Cardiac septum (tissue), 1 donor: Measurements from ENCODE around the gene IFFO2. TPM values are rescaled to one million over a fixed set of nuclear protein-coding genes. Genes with fewer than 3 reads are reported as not detected.
A peak's percentile ranks its signal among the peaks of the same experiment; 100 is the strongest.

Experiments
- DNase-seq: peaks from one replicate; pipeline ENCODE4 v3.0.0-alpha.2; 2020; ENCODE audit warnings: low spot score
- intact Hi-C: fragments of 100-400 bp; cut with DNase I; formaldehyde crosslinking; loops from one replicate; pipeline ENCODE4 v1.14.0; 2022
- long read RNA-seq: library from polyadenylated mRNA; unstranded; transcript quantifications from one replicate; pipeline ENCODE4 v2.0.0, GENCODE V29; 2021
- total RNA-seq: library from RNA; stranded (reverse); fragmentation: NEBNext Ultra II Directional; extraction: Animal tissue kit (Norgen Biotek cat#: 25700); gene quantifications from one replicate; pipeline ENCODE4 v1.2.1, GENCODE V29; 2021
- donor health status: DM: no; HTN: no; CAD: no.

The IFFO2 gene
- total RNA-seq, result 4.6 TPM
- long read RNA-seq, partial matches to known transcripts, result 0 of 2 reads
- long read RNA-seq, other reads (novel, unspliced or antisense), result 2 of 2 reads

GRCh38 chr1:18956193-18957135, at the start of gene IFFO2:
Gene IFFO2, minus strand, starts transcription at chr1:18956676. Its CDS starts 344 bp downstream, at chr1:18956332.
- peak; percentile 99 for DNase-seq
- intact Hi-C loops, result no loop called here

- DNase-seq, result no peak
- intact Hi-C loops, result no loop called here
These were observed 49.5 kb upstream of the IFFO2 start for GRCh38 chr1:19006000-19006399.

- intact Hi-C loops, result no loop called here
These were observed 47.2 kb upstream of the IFFO2 start for GRCh38 chr1:19003371-19004290.

DNA sequence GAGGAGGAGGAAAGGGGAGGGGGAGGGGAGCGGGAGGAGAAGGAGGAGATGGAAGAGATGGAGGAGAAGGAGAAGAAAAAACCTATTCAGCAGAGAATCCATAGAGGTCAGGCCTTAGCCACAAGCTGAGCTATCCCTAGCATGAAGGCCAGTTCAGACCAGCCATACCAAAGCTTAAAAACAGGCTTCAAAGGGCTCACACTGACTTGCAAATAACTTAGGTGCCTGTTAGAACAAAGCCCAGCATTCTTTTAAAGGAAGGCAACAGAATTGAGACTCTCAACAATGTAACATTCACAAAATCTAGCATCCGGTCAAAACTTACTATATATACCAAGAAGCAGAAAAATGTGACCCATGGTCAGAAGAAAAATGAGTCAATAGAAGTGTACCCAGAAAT, 43.6 kb upstream of the IFFO2 start:
- DNase-seq, result no peak
- intact Hi-C loops, result no loop called here

More at GRCh38 chr1:19003371-19004290, 47.2 kb upstream of the IFFO2 start:
- DNase-seq, result no peak

- DNase-seq, result no peak
- intact Hi-C loops, result no loop called here
These were observed 42.9 kb upstream of the IFFO2 start for GRCh38 chr1:18999359-18999758.

DNA sequence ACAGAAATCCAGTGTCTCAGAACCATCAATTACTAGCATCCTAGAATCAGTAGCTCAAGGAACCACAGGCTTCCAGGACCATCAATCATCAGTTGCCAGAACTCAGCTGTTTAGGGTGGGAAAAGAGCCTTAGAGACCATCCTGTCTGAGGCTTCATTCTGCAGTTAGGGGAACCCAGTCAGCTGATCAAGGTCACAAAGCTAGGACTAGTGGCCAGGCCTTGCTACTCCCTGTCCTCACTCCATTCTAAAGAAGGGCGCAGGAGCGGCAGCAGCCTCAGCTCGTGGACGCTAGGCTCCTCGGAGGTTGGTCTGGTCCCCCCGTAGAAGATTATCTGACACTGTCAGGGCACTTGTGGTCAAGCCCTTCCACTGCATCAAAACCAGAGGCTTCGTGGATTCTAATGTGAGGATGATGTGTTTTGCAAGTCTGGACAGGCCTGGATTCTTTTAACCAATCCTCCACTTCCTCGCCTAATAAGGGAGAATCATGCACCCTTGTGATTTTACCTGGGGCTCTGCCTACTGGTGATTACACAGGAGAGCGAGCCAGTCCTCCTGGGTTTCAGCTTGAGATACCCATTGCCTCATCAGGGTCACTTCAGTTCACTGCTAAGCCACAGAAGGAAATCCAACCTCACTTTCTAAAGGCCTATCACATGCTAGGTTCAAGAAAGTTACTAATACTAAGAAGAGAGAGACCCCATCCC, 41.7 kb upstream of the IFFO2 start:
- DNase-seq, result no peak
- intact Hi-C loops, result no loop called here

GRCh38 chr1:18997508-18997907, 41.0 kb upstream of the IFFO2 start:
- no peak for DNase-seq
- intact Hi-C loops, result no loop called here

GRCh38 chr1:18996548-18997177, 40.2 kb upstream of the IFFO2 start:
- no peak for DNase-seq
- intact Hi-C loops, result no loop called here

DNA sequence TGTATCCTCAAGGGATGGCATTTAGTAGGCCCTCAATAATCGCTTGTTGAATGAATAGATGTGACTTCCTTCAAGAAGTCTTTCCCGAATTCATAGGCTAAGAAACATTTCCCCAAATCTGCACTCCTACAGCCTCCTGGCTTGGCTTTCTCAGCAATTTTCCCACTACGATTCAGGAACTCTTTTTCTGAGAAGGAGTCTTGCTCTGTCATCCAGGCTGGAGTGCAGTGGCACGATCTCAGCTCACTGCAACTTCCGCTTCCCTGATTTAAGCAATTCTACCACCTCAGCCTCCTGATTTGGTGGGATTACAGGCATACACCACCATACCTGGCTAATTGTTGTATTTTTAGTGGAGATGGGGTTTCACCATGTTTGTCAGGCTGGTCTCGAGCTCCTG, 37.9 kb upstream of the IFFO2 start:
- intact Hi-C loops, result no loop called here
- DNase-seq, result no peak

DNA sequence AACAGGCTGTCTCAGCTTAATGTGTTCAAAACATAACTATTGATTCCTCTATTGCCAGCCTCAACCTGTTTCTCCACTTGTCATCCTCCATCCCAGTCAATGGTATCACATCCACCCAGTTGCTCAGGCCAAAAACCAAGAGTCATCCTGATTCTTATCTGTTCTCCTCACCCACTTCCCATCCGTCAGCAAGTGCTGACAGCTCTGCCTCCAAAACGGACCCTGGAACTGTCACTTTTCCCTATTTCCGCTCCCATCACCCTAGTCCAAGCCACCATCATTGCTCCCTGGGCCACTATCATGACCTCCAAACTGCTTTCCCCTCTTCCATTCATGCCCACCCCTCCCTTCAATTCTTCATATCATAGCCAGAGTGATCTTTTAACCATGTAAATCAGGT, 36.2 kb upstream of the IFFO2 start:
- intact Hi-C loops, result no loop called here
- no peak for DNase-seq

GRCh38 chr1:18991585-18991984, 35.1 kb upstream of the IFFO2 start:
- no peak for DNase-seq
- intact Hi-C loops, result no loop called here

- DNase-seq, result no peak
- intact Hi-C loops, result no loop called here
These were observed 33.4 kb upstream of the IFFO2 start for GRCh38 chr1:18989896-18990295.

DNA sequence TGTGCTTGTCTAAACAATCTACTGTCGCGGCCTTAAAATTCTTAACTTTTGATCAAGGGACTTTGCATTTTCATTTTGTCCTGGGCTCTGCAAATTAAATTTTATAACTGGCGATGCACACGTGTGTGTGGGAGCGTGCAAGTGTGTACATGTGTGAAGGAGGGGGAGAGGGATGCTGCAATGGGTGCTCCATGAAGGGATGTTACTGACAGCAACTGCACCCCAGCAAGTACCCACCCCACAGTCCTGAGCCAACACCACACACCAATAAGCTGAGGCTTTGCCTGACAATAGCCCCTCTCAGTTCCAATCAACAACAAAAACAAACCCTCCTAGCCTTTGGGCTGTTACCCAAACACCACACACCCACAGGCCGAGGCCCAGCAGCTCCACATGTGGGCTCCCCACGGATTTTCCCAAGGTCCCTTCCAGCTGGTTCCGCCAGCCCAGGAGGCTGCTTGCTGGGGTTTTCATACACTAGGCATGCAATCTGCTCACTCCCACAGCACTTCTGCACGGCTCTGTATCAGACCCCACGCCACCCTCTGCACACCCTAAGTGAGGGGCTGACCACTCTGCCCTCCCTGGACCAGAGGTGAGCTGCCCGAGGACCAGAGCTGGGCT, 32.8 kb upstream of the IFFO2 start:
- DNase-seq, result no peak
- intact Hi-C loops, result no loop called here

- intact Hi-C loops, result no loop called here
- DNase-seq, result no peak
These were observed 24.8 kb upstream of the IFFO2 start for GRCh38 chr1:18981242-18981641.

GRCh38 chr1:18978706-18979105, 22.2 kb upstream of the IFFO2 start:
- no peak for DNase-seq
- intact Hi-C loops, result no loop called here

DNA sequence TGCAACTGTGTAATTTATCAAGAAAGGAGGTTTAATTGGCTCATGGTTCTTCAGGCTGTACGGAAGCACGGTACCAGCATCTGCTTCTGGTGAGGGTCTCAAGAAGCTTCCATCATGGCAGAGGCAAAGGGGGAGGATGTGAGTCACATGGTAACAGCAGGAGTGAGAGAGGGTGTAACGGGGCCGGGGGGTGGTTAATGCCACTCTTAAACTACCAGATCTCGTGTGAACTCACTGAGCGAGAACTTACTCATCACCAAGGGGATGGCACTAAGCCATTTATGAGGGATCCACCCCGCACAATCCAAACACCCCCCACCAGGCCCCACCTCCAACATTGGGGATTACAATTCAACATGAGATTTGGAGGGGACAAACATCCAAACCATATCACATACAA, 21.0 kb upstream of the IFFO2 start:
- intact Hi-C loops, result no loop called here

DNA sequence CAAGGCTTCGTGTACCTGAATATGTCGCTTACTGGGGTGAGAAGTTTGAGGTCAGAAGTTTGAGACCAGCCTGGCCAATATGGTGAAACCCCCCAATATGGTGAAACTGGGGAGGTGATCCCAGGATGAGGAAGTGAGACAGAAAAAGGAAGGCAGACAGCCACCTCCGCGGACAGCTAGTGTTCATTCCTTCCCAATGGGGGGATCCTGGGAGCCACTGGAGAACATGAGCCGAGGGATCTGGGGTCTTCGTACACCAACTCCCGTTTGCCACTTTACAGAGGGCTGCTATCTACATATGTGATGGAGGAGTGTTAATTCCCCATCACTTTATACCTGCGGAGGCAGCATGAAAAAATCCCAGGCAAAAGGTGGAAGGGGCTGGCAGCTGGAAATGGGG, 19.6 kb upstream of the IFFO2 start:
- intact Hi-C loops, result no loop called here
- no peak for DNase-seq

More for the DNA sequence above, 21.0 kb upstream of the IFFO2 start:
- DNase-seq, result no peak

DNA sequence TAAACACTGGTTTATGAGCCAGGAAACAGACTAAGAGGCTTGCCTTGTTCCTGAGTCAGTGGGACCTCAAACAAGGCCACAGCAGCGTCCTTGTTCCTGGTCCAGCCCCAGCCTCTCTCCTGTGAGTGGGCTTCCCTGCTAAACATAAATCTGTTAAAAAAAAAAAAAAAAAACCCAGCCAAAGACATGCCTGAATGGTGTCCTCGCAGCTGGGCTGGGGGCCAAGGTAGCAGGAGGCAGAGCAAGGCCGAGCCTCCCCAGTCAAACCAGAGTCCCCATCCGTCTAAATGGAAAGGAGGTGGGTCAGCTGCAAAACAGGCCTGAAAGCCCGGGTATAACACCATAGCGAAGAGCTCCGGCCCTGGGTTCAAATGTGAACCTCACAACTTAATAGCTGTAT, 18.1 kb upstream of the IFFO2 start:
- DNase-seq, result no peak
- intact Hi-C loops, result no loop called here

DNA sequence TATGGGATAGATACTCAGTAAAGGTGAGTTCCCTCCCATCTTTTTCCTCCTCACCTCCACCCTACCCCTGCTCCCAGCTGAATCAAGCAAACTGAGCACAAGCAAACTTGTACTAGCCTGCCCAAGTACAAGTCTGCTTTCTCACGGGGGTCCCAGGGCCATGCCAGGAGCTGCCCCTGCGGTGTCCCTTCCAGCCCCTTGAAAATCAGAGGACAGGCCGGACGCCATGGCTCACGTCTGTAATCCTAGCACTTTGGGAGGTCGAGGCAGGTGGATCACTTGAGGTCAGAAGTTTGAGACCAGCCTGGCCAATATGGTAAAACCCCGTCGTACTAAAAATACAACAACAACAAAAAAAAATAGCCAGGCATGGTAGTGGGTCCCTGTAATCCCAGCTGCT, 17.5 kb upstream of the IFFO2 start:
- DNase-seq, result no peak
- intact Hi-C loops, result no loop called here
